GM12865 (cell line): ENCODE measurements around the gene ELOF1.
"Not testable (repeated sequence)": the region's sequence is repeated elsewhere in the genome, so short reads cannot be mapped to it uniquely, and the experiment has no call there.

ENCODE experiments used
- DNase-seq: peaks from one replicate; pipeline ENCODE4 v3.0.0; 2010; ENCODE audit warnings: low read depth
- H3K4me3 ChIP-seq: 2 replicates; pipeline ENCODE4 v1.5.1; 2011; ENCODE audit warnings: mild to moderate bottlenecking, low read depth, low read length, control low read depth
- CTCF ChIP-seq: IDR thresholded peaks from 2 replicates; pipeline ENCODE4 v1.5.1; 2011; ENCODE audit warnings: low read length, control low read depth, low read depth, inconsistent platforms; ENCODE audit not compliant: insufficient read depth; ENCODE audit errors: missing control alignments

Gene ELOF1

GRCh38 chr19:11558881-11559828 lies at the start of gene ELOF1:
TSS of gene ELOF1 (minus strand) at chr19:11559230. CDS start at chr19:11554347, 4,883 bp downstream.
- no peak for TF ChIP-seq CTCF
- peak; percentile 99 for DNase-seq

GRCh38 chr19:11606484-11606883 lies 47.5 kb upstream of the ELOF1 start:
- TF ChIP-seq CTCF, result no peak
- DNase-seq, result no peak
- no peak overlapping the region for H3K4me3 ChIP-seq

More at GRCh38 chr19:11558881-11559828, at the start of gene ELOF1:
- H3K4me3 ChIP-seq, result peak within 1 kb of the TSS; percentile 94

GRCh38 chr19:11599704-11600103 lies 40.7 kb upstream of the ELOF1 start:
- H3K4me3 ChIP-seq, DNase-seq: not testable (repeated sequence)

- no peak overlapping the region for H3K4me3 ChIP-seq
- no peak for DNase-seq
- no peak for TF ChIP-seq CTCF
These were observed 39.7 kb upstream of the ELOF1 start for GRCh38 chr19:11598746-11599145.

- no peak for TF ChIP-seq CTCF
- H3K4me3 ChIP-seq, result peak overlapping the region; percentile 78
- DNase-seq, result no peak
These were observed 39.1 kb upstream of the ELOF1 start for GRCh38 chr19:11598103-11598483.

- peak; percentile 99 for DNase-seq
- peak; percentile 5 for TF ChIP-seq CTCF
- H3K4me3 ChIP-seq, result peak within 1 kb of the TSS; percentile 78
These were observed 38.4 kb upstream of the ELOF1 start, which contains the start of gene ZNF627 for GRCh38 chr19:11597202-11598102. TSS of gene ZNF627 (plus strand) at chr19:11597483. CDS start at chr19:11597628, 145 bp downstream.

GRCh38 chr19:11596156-11596555 lies 37.1 kb upstream of the ELOF1 start:
- DNase-seq, result no peak
- H3K4me3 ChIP-seq, result no peak overlapping the region
- no peak for TF ChIP-seq CTCF
